HepG2 (cell line): ENCODE data around the gene TRIO. TPM values are rescaled to one million over a fixed set of nuclear protein-coding genes. Genes with fewer than 3 reads are reported as not detected.

ENCODE experiments used
- AKAP8 ChIP-seq: sonication (generic); formaldehyde crosslinking; IDR thresholded peaks from 2 replicates; pipeline ENCODE4 v1.5.1; 2020; ENCODE audit warnings: mild to moderate bottlenecking, missing genetic modification reagents
- CERS6 ChIP-seq: sonication (generic); formaldehyde crosslinking; IDR thresholded peaks from 2 replicates; pipeline ENCODE4 v1.5.0; 2020; ENCODE audit warnings: missing genetic modification reagents
- GABPA ChIP-seq, 2 experiments: IDR thresholded peaks; 2 replicates each; pipeline ENCODE4 v1.6.1; 2011 to 2016; ENCODE audit warnings: low read depth in 2 of 2, low read length in 1 of 2, missing biosample characterization in 1 of 2, missing genetic modification characterization in 1 of 2
- HES4 ChIP-seq: sonication (generic); formaldehyde crosslinking; IDR thresholded peaks from 2 replicates; pipeline ENCODE4 v1.9.0; 2021; ENCODE audit warnings: mild to moderate bottlenecking, missing genetic modification reagents, borderline replicate concordance
- IRF2 ChIP-seq: IDR thresholded peaks from 2 replicates; pipeline ENCODE4 v1.6.1; 2018; ENCODE audit warnings: missing genetic modification reagents, missing compliant biosample characterization
- KLF16 ChIP-seq, 2 experiments: sonication (generic) in 1 of 2; formaldehyde crosslinking in 1 of 2; IDR thresholded peaks; 2 replicates each; pipeline versions ENCODE4 v1.6.1 to v1.8.0; 2016 to 2023; ENCODE audit warnings: missing genetic modification reagents in 2 of 2, missing compliant biosample characterization in 1 of 2
- POLR2G ChIP-seq: fragments of 200-400 bp; formaldehyde crosslinking; IDR thresholded peaks from 2 replicates; pipeline ENCODE4 v1.6.1; 2018; ENCODE audit warnings: mild to moderate bottlenecking, low read depth, low read length, moderate library complexity
- REST ChIP-seq, 2 experiments: IDR thresholded peaks; 2 replicates each; pipeline ENCODE4 v1.6.1; 2011 to 2012; ENCODE audit warnings: low read length in 2 of 2, borderline replicate concordance in 1 of 2, low read depth in 1 of 2, mild to moderate bottlenecking in 1 of 2, moderate library complexity in 1 of 2
- SNAI1 ChIP-seq: sonication (generic); formaldehyde crosslinking; IDR thresholded peaks from 2 replicates; pipeline ENCODE4 v1.5.0; 2020; ENCODE audit warnings: mild to moderate bottlenecking, missing genetic modification reagents, borderline replicate concordance
- TAF1 ChIP-seq: sonication (generic); formaldehyde crosslinking; IDR thresholded peaks from 2 replicates; pipeline ENCODE4 v1.4.0; 2020; ENCODE audit warnings: missing genetic modification reagents
- TIGD3 ChIP-seq: sonication (generic); formaldehyde crosslinking; IDR thresholded peaks from 2 replicates; pipeline ENCODE4 v1.5.1; 2020; ENCODE audit warnings: mild to moderate bottlenecking, missing genetic modification reagents, borderline replicate concordance
- ZNF274 ChIP-seq: sonication (generic); formaldehyde crosslinking; IDR thresholded peaks from 2 replicates; pipeline ENCODE4 v1.5.1; 2020; ENCODE audit warnings: mild to moderate bottlenecking, missing genetic modification reagents
- ZNF547 ChIP-seq: sonication (generic); formaldehyde crosslinking; IDR thresholded peaks from 2 replicates; pipeline ENCODE4 v1.5.1; 2020; ENCODE audit warnings: mild to moderate bottlenecking, missing genetic modification reagents
- polyA plus RNA-seq, 8 experiments: library from polyadenylated mRNA; depleted of rRNA in 3 of 8; stranded (reverse) in 7 of 8; unstranded in 1 of 8; fragments of >200 nt; fragmentation: Illumina TruSeq in 4 of 8; extraction: Trizol in 4 of 8; gene quantifications; 2 replicates each; pipeline versions ENCODE4 v1.2.1 to v1.2.3, GENCODE V29; 2011 to 2016; ENCODE audit warnings: low read depth in 4 of 8, missing spikeins in 1 of 8, mixed read lengths in 1 of 8; ENCODE audit not compliant: insufficient read depth in 1 of 8
- total RNA-seq, 5 experiments: library from RNA; depleted of rRNA; stranded (reverse); fragments of >200 nt; fragmentation: Illumina TruSeq; extraction: Trizol; gene quantifications; 2 replicates each; pipeline ENCODE4 v1.2.3, GENCODE V29; 2016; ENCODE audit warnings: low read depth in 1 of 5
- TF ChIP-seq, protein P1 (sequence below): sonication (generic); formaldehyde crosslinking; IDR thresholded peaks from 2 replicates; pipeline ENCODE4 v1.4.0; 2020; ENCODE audit warnings: mild to moderate bottlenecking, missing genetic modification reagents

TRIO gene
- total and polyA plus RNA-seq, 2 of the 13 experiments (the other 11 are each of a cell fraction or from before 2014, with no cell fraction given): 45.2 to 45.9 TPM

DNA sequence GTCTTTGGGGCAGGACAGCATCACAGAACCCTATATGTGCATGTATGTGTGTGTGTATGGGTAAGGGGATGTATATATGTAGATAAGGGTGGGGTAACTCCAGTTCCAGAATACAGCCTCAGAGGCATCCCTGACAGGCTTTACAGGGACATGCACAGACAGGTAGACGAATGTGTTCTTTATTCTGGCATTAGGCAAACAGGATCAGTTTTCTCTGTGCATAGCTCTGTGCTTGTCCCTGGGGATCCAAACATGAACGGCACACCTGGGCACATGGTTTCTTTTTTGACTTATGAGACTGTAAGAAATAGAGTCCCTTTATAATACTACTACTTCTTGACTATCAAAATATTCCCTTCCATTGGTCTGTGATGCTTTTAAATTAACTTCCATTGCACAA is 120.6 kb downstream of the TRIO start (continued):
- TF ChIP-seq CERS6 (CRISPR knock-in tag) (no peak), TAF1 (CRISPR knock-in tag) (no peak), SNAI1 (CRISPR knock-in tag) (no peak), TIGD3 (CRISPR knock-in tag) (no peak), AKAP8 (CRISPR knock-in tag) (no peak), HES4 (CRISPR knock-in tag) (no peak), POLR2G (no peak), GABPA (IDR thresholded peaks at IDR 0.05; ENCODE audit: low read depth, low read length) (no peak), GABPA (CRISPR knock-in tag; IDR thresholded peaks at IDR 0.05; ENCODE audit: low read depth) (no peak), IRF2 (CRISPR knock-in tag) (no peak), ZNF274 (CRISPR knock-in tag) (no peak), REST (IDR thresholded peaks at IDR 0.05; ENCODE audit: borderline replicate concordance in 1 of 2, low read depth in 1 of 2, low read length in 2 of 2) (no peak), KLF16 (CRISPR knock-in tag; IDR thresholded peaks at IDR 0.05) (no peak), ZNF547 (CRISPR knock-in tag) (no peak)
- TF ChIP-seq, protein P1, sequence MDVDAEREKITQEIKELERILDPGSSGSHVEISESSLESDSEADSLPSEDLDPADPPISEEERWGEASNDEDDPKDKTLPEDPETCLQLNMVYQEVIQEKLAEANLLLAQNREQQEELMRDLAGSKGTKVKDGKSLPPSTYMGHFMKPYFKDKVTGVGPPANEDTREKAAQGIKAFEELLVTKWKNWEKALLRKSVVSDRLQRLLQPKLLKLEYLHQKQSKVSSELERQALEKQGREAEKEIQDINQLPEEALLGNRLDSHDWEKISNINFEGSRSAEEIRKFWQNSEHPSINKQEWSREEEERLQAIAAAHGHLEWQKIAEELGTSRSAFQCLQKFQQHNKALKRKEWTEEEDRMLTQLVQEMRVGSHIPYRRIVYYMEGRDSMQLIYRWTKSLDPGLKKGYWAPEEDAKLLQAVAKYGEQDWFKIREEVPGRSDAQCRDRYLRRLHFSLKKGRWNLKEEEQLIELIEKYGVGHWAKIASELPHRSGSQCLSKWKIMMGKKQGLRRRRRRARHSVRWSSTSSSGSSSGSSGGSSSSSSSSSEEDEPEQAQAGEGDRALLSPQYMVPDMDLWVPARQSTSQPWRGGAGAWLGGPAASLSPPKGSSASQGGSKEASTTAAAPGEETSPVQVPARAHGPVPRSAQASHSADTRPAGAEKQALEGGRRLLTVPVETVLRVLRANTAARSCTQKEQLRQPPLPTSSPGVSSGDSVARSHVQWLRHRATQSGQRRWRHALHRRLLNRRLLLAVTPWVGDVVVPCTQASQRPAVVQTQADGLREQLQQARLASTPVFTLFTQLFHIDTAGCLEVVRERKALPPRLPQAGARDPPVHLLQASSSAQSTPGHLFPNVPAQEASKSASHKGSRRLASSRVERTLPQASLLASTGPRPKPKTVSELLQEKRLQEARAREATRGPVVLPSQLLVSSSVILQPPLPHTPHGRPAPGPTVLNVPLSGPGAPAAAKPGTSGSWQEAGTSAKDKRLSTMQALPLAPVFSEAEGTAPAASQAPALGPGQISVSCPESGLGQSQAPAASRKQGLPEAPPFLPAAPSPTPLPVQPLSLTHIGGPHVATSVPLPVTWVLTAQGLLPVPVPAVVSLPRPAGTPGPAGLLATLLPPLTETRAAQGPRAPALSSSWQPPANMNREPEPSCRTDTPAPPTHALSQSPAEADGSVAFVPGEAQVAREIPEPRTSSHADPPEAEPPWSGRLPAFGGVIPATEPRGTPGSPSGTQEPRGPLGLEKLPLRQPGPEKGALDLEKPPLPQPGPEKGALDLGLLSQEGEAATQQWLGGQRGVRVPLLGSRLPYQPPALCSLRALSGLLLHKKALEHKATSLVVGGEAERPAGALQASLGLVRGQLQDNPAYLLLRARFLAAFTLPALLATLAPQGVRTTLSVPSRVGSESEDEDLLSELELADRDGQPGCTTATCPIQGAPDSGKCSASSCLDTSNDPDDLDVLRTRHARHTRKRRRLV (CRISPR knock-in tag): no peak
